CD14-positive monocyte (primary cell): ENCODE data around the gene KRTAP5-5. TPM values are rescaled to one million over a fixed set of nuclear protein-coding genes. Genes with fewer than 3 reads are reported as not detected.

Source experiments
- DNase-seq, 3 donors: peaks; one replicate each; pipeline ENCODE4 v3.0.0-alpha.2; 2011 to 2022
- H2AFZ ChIP-seq: 2 replicates; pipeline ENCODE4 v1.6.0; 2012; ENCODE audit warnings: mild to moderate bottlenecking, low read depth, low read length, inconsistent platforms; ENCODE audit not compliant: insufficient read depth, poor library complexity, severe bottlenecking
- H3K27ac ChIP-seq, 2 donors: 1 replicate in 1 of 2; 2 replicates in 1 of 2; pipeline ENCODE4 v1.5.1; 2012 to 2013; ENCODE audit warnings: low read length in 2 of 2, control low read depth in 1 of 2, inconsistent platforms in 1 of 2, low read depth in 1 of 2, mild to moderate bottlenecking in 1 of 2
- H3K27me3 ChIP-seq, 2 donors: one replicate each; pipeline versions ENCODE4 v1.6.0 to v1.6.1; 2011 to 2013; ENCODE audit warnings: low read length in 2 of 2; ENCODE audit not compliant: control insufficient read depth in 2 of 2, insufficient read depth in 2 of 2
- H3K36me3 ChIP-seq, 2 donors: replicated peaks in 1 of 2; 1 replicate in 1 of 2; 2 replicates in 1 of 2; pipeline versions ENCODE4 v1.5.1 to v1.6.1; 2012 to 2013; ENCODE audit warnings: low read length in 2 of 2, control low read depth in 1 of 2, inconsistent platforms in 1 of 2, mild to moderate bottlenecking in 1 of 2; ENCODE audit not compliant: insufficient read depth in 2 of 2, control insufficient read depth in 1 of 2
- H3K4me1 ChIP-seq, 2 donors: 1 replicate in 1 of 2; 2 replicates in 1 of 2; pipeline versions ENCODE4 v1.5.1 to v1.6.1; 2012 to 2013; ENCODE audit warnings: low read length in 2 of 2, control low read depth in 1 of 2, inconsistent platforms in 1 of 2, mild to moderate bottlenecking in 1 of 2, moderate library complexity in 1 of 2; ENCODE audit not compliant: insufficient read depth in 2 of 2, control insufficient read depth in 1 of 2
- H3K4me2 ChIP-seq: replicated peaks from 2 replicates; pipeline ENCODE3; 2012; ENCODE audit warnings: low read length, moderate library complexity, mild to moderate bottlenecking; ENCODE audit not compliant: poor library complexity, severe bottlenecking; ENCODE audit errors: extremely low read depth
- H3K4me3 ChIP-seq, 3 experiments: fragments of 200-600 bp in 1 of 3; sonication (generic) in 1 of 3; replicated peaks in 1 of 3; 1 replicate in 2 of 3; 2 replicates in 1 of 3; pipeline ENCODE4 v1.5.1; 2011 to 2013; ENCODE audit warnings: low read length in 3 of 3, mild to moderate bottlenecking in 3 of 3, control low read depth in 2 of 3, low read depth in 2 of 3, inconsistent platforms in 1 of 3, moderate library complexity in 1 of 3
- H3K79me2 ChIP-seq: 2 replicates; pipeline ENCODE4 v1.6.0; 2012; ENCODE audit warnings: mild to moderate bottlenecking, control low read depth, inconsistent platforms, low read length, moderate library complexity; ENCODE audit not compliant: insufficient read depth
- H3K9ac ChIP-seq: 2 replicates; pipeline ENCODE4 v1.6.0; 2017; ENCODE audit warnings: low read length, mild to moderate bottlenecking; ENCODE audit not compliant: insufficient read depth, poor library complexity, severe bottlenecking
- H3K9me3 ChIP-seq, 2 donors: replicated peaks in 1 of 2; 1 replicate in 1 of 2; 2 replicates in 1 of 2; pipeline versions ENCODE4 v1.5.1 to v1.6.1; 2012 to 2013; ENCODE audit warnings: low read length in 2 of 2, control low read depth in 1 of 2; ENCODE audit not compliant: control insufficient read depth in 1 of 2, insufficient read depth in 1 of 2
- H4K20me1 ChIP-seq: 2 replicates; pipeline ENCODE4 v1.6.0; 2012; ENCODE audit warnings: mild to moderate bottlenecking, low read length, control low read depth, moderate library complexity; ENCODE audit not compliant: insufficient read depth
- H3K27ac Mint-ChIP-seq, 7 donors: one replicate each; pipeline ENCODE4 v1.8.0; 2020; ENCODE audit warnings: mild to moderate bottlenecking in 7 of 7, mixed read lengths in 7 of 7, moderate library complexity in 6 of 7, inconsistent platforms in 2 of 7
- H3K27me3 Mint-ChIP-seq, 3 donors: one replicate each; pipeline ENCODE4 v1.8.0; 2021 to 2022; ENCODE audit warnings: low read depth in 3 of 3, mild to moderate bottlenecking in 3 of 3, mixed read lengths in 3 of 3, moderate library complexity in 3 of 3, inconsistent platforms in 1 of 3
- H3K36me3 Mint-ChIP-seq, 2 donors: one replicate each; pipeline ENCODE4 v1.8.0; 2020; ENCODE audit warnings: mixed read lengths in 2 of 2, inconsistent platforms in 1 of 2, mild to moderate bottlenecking in 1 of 2
- H3K4me1 Mint-ChIP-seq: one replicate; pipeline ENCODE4 v1.8.0; 2020; ENCODE audit warnings: mild to moderate bottlenecking, mixed read lengths
- H3K4me3 Mint-ChIP-seq, 2 donors: one replicate each; pipeline ENCODE4 v1.8.0; 2020; ENCODE audit warnings: mild to moderate bottlenecking in 2 of 2, mixed read lengths in 2 of 2, moderate library complexity in 1 of 2
- H3K9me3 Mint-ChIP-seq, 7 donors: one replicate each; pipeline ENCODE4 v1.8.0; 2020 to 2022; ENCODE audit warnings: mixed read lengths in 7 of 7, mild to moderate bottlenecking in 6 of 7, moderate library complexity in 6 of 7, inconsistent platforms in 2 of 7
- CTCF ChIP-seq: fragments of 200-600 bp; IDR thresholded peaks from one replicate; pipeline ENCODE4 v1.8.0; 2022; ENCODE audit warnings: antibody characterized with exemption, mild to moderate bottlenecking
- WGBS: methylation state at CpG from one replicate; pipeline ENCODE4 v1.1.5; 2013; ENCODE audit warnings: missing lambda C conversion rate; ENCODE audit not compliant: insufficient coverage; 5-methylcytosine and 5-hydroxymethylcytosine counted together
- intact Hi-C, 2 donors: fragments of 100-400 bp; cut with micrococcal nuclease; formaldehyde crosslinking; loops; one replicate each; pipeline versions ENCODE4 v1.15.0 to v1.15.1; 2023
- polyA plus RNA-seq, 3 donors: library from polyadenylated mRNA; depleted of rRNA in 1 of 3; unstranded in 2 of 3; stranded (reverse) in 1 of 3; fragments of 300-500 nt in 2 of 3; fragments of >200 nt in 1 of 3; fragmentation: Illumina TruSeq in 2 of 3; gene quantifications; 1 replicate in 2 of 3; 2 replicates in 1 of 3; pipeline ENCODE4 v1.2.3, GENCODE V29; 2012 to 2021

Gene KRTAP5-5
- polyA plus RNA-seq, 3 donors: not detected

- no peak for TF ChIP-seq CTCF
- H3K4me3 ChIP-seq: no peak overlapping the region
- Mint-ChIP-seq H3K9me3 (peaks cover 0 to 4% (median 0%) of the 10 kb centered on the region in 7 donors), H3K27me3 (peaks cover 40 to 60% (median 41%) of the 10 kb centered on the region in 3 donors), H3K4me3 (no peak overlapping the region), H3K27ac (no peak overlapping the region), H3K36me3 (no peaks in the 10 kb centered on the region), H3K4me1 (peaks cover 5% of the 10 kb centered on the region)
- DNase-seq: no peak
- H3K36me3 ChIP-seq: no peaks in the 10 kb centered on the region
- no peak overlapping the region for H3K4me2 ChIP-seq
- intact Hi-C loops: loop anchor here in 1 of 2 donors (5.0 kb wide), 1 partner anchor 37 kb away; no protein-coding TSS in a partner anchor
- H3K27ac ChIP-seq: no peak overlapping the region
- H2AFZ ChIP-seq: no peak overlapping the region
- H4K20me1 ChIP-seq: no peaks in the 10 kb centered on the region
- no peak overlapping the region for H3K9ac ChIP-seq
- no peaks in the 10 kb centered on the region for H3K4me1 ChIP-seq
- peaks cover 0 to 29% of the 10 kb centered on the region in 2 donors for H3K27me3 ChIP-seq
- no peaks in the 10 kb centered on the region for H3K9me3 ChIP-seq
- WGBS: 74% methylated on average over 17 of the region's 26 CpGs
- H3K79me2 ChIP-seq: no peaks in the 10 kb centered on the region
These were observed 25.8 kb downstream of the KRTAP5-5 start for GRCh38 chr11:1655168-1656060.

GRCh38 chr11:1656061-1656441 lies 26.5 kb downstream of the KRTAP5-5 start:
- H3K27me3 ChIP-seq: peaks cover 0 to 32% of the 10 kb centered on the region in 2 donors
- DNase-seq: no peak
- Mint-ChIP-seq H3K27ac (no peak overlapping the region), H3K27me3 (peaks cover 43 to 59% (median 44%) of the 10 kb centered on the region in 3 donors), H3K9me3 (peaks cover 0 to 4% (median 0%) of the 10 kb centered on the region in 7 donors), H3K4me3 (no peak overlapping the region), H3K4me1 (peaks cover 5% of the 10 kb centered on the region), H3K36me3 (no peaks in the 10 kb centered on the region)
- no peak overlapping the region for H2AFZ ChIP-seq
- H3K27ac ChIP-seq: no peak overlapping the region
- intact Hi-C loops: loop anchor here in 1 of 2 donors (5.0 kb wide), 1 partner anchor 36 kb away; no protein-coding TSS in a partner anchor
- no peaks in the 10 kb centered on the region for H3K79me2 ChIP-seq
- H3K36me3 ChIP-seq: no peaks in the 10 kb centered on the region
- H3K4me2 ChIP-seq: no peak overlapping the region
- no peak for TF ChIP-seq CTCF
- no peak overlapping the region for H3K4me3 ChIP-seq
- 90% methylated on average over 5 of the region's 9 CpGs for WGBS
- H4K20me1 ChIP-seq: no peaks in the 10 kb centered on the region
- no peaks in the 10 kb centered on the region for H3K4me1 ChIP-seq
- H3K9ac ChIP-seq: no peak overlapping the region
- H3K9me3 ChIP-seq: no peaks in the 10 kb centered on the region
